Bone marrow (tissue), 2 donors: ENCODE results near the gene TNNC2.

ENCODE experiments used
- DNase-seq, 2 donors: peaks; one replicate each; lab custom pipeline; 2025; lab: John Stamatoyannopoulos, UW

The TNNC2 gene

GRCh38 chr20:45781391-45781931 is 45.7 kb downstream of the TNNC2 start:
- DNase-seq = no peak

DNA sequence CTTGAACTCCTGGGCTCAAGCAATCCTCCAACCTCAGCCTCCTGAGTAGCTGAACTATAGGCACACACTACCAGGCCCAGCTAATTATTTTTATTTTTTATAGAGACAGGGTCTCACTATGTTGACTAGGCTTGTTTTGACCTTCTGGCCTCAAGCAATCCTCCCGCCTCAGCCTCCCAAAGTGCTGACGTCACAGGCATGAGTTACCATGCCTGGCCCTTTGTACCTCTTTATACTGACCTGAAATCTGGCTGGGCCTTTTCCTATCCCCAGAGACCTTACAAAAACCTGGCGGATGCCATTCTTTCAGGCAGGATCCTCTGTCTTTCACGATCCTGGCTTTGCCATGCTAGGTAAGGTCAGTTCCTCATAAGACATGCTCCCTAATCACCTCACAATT is 47.0 kb downstream of the TNNC2 start:
- DNase-seq = no peak

- DNase-seq = peak in 1 of 2 donors; percentile 1
These were observed 47.8 kb downstream of the TNNC2 start for GRCh38 chr20:45779011-45779915.

DNA sequence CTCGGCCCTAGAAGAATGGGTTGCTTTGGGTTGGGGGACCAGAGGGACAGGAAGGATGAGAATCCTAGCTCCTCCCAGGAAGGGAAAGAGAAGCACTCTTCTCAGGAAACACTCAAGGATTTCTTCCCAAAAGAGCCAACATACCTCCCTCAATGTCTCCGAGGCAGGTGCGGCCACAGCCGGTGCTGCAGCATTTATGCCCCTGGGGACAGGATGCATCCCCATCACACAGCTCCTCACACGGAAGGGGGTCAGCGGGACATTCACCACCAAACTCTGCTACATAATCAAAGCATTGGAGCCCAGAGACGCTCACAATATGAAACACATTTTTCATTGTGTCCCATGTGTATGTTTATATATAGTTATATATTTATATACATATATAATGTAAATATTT is 50.2 kb downstream of the TNNC2 start:
- DNase-seq = no peak

GRCh38 chr20:45775411-45775810 is 51.7 kb downstream of the TNNC2 start:
- DNase-seq = no peak

DNA sequence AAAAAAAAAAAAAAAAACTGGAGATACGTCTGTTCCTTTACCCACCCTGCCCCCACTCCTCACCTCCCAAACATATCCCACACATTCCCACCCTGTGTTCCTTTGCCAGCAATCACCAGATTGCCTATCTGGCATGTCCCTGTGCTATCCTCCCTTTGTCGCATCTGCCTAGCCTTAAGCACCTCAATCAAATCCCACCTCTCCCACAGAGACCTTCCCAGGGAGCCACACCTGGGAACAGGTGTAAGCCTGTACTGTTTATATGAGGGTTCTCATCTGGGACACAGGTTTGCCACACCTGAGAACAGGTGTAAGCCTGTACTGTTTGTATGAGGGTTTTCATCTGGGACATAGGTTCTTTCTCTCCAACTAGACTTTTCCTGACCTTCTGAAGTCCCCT is 52.2 kb downstream of the TNNC2 start:
- DNase-seq = no peak
